ENCODE results near the gene ADRM1. TPM values are rescaled to one million over a fixed set of nuclear protein-coding genes. Genes with fewer than 3 reads are reported as not detected.

The ADRM1 gene
- total and polyA plus RNA-seq, 2 of the 4 experiments (the other 2 are of a cell fraction), result 103 to 149 TPM

DNA sequence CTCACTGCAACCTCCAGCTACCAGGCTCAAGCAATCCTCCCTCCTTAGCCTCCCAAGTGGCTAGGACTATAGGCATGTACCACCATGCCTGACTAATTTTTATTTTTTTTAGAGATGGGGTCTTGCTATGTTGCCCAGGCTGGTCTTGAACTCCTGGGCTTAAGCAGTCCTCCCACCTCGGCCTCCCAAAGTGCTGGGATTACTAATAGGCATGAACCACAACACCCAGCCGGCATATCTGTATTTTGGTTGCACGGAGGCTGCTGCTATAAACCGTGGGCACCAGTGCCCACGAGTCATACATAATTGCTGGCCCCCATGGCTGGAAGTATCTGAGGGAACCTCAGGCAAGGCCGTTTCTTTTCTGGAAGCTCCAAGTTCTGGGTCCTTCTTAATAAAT is 18.3 kb upstream of the ADRM1 start:
- Histone ChIP-seq H3K27ac (ENCODE audit: insufficient read depth, low read length) (no peak overlapping the region), H3K4me3 (ENCODE audit: insufficient read depth, low read depth, low read length) (no peak overlapping the region), H3K4me1 (ENCODE audit: control insufficient read depth, insufficient read depth, low read length) (no peaks in the 10 kb centered on the region), H2BK5ac (ENCODE audit: low read depth, low read length, poor library complexity, severe bottlenecking) (no peak overlapping the region), H3K9me3 (ENCODE audit: control insufficient read depth, insufficient read depth, low read length) (no peaks in the 10 kb centered on the region), H3K18ac (ENCODE audit: low read depth, low read length) (no peak overlapping the region), H4K20me1 (ENCODE audit: insufficient read depth, low read length) (no peaks in the 10 kb centered on the region; the same call in 1 of the 2 replicates), H3K9ac (ENCODE audit: low read depth, low read length) (no peak overlapping the region), H3K4me2 (ENCODE audit: low read depth, low read length) (no peak overlapping the region), H2BK120ac (ENCODE audit: low read depth, low read length) (no peak overlapping the region), H3K14ac (replicated peaks; ENCODE audit: low read depth, low read length) (no peak overlapping the region), H3K23ac (ENCODE audit: low read depth, low read length) (no peak overlapping the region), H3K56ac (ENCODE audit: extremely low read depth, insufficient read depth, low read length) (no peak overlapping the region), H4K91ac (ENCODE audit: insufficient read depth, low read depth, low read length) (no peak overlapping the region), H2AFZ (replicated peaks; ENCODE audit: low read length, poor library complexity) (no peak overlapping the region), H4K5ac (ENCODE audit: low read depth, low read length) (no peak overlapping the region), H3K36me3 (ENCODE audit: control insufficient read depth, insufficient read depth, low read length) (peaks cover 65% of the 10 kb centered on the region), H4K8ac (ENCODE audit: low read depth in 2 of 2, low read length in 2 of 2) (no peak overlapping the region), H3K79me1 (ENCODE audit: low read depth in 1 of 2, low read length in 2 of 2) (no peaks in the 10 kb centered on the region; a peak in 1 of 4 replicates), H3K27me3 (ENCODE audit: control insufficient read depth, insufficient read depth, low read length) (no peaks in the 10 kb centered on the region), H3K9me1 (ENCODE audit: insufficient read depth, low read length) (no peaks in the 10 kb centered on the region; the same call in 1 of the 2 replicates), H2BK15ac (ENCODE audit: low read depth, low read length) (no peak overlapping the region), H3K4ac (ENCODE audit: low read depth, low read length) (no peak overlapping the region), H2AK5ac (ENCODE audit: low read depth, low read length) (no peak overlapping the region), H2AK9ac (replicated peaks; ENCODE audit: low read depth, low read length, poor library complexity) (no peak overlapping the region), H2BK20ac (ENCODE audit: low read depth, low read length) (no peak overlapping the region)
- ChIA-PET POLR2A (ENCODE audit: unreplicated experiment) (no interaction called here), CTCF (interaction anchor here (1.0 kb wide), 1 partner anchor 9 kb away, joined by 3 read pairs; no protein-coding TSS in a partner anchor)
- no peak for ATAC-seq (ENCODE audit: low read depth)
- in situ Hi-C loops (cut with MboI; ENCODE audit: low sequenced_read_pairs), result loop anchor here (25.0 kb wide), 1 partner anchor 328 kb away; no protein-coding TSS in a partner anchor
- no TSS peak for BruUV-seq (replicated peaks)
- WGBS, 2 experiments (ENCODE audit: extremely low coverage in 2 of 2, insufficient read length in 1 of 2), result 81% methylated on average over 4 of the region's 6 CpGs; no CpG with 5 or more reads in 1 of the 2 experiments
- DNase-seq, result no peak
- intact Hi-C loops (cut with micrococcal nuclease), result no loop called here
- TF ChIP-seq MXI1 (IDR thresholded peaks at IDR 0.05; ENCODE audit: borderline replicate concordance, low read depth, low read length) (no peak), SMC3 (IDR thresholded peaks at IDR 0.05; ENCODE audit: low read depth, low read length) (no peak), MAFK (IDR thresholded peaks at IDR 0.05; ENCODE audit: low read depth, low read length) (no peak), RFX5 (IDR thresholded peaks at IDR 0.05; ENCODE audit: low read depth, low read length) (no peak), NFE2L2 (IDR thresholded peaks at IDR 0.05; ENCODE audit: low read depth, low read length) (no peak), CEBPB (IDR thresholded peaks at IDR 0.05; ENCODE audit: low read depth, low read length) (no peak), CHD1 (IDR thresholded peaks at IDR 0.05; ENCODE audit: low read depth, low read length) (no peak)
- TF ChIP-seq, protein P1, sequence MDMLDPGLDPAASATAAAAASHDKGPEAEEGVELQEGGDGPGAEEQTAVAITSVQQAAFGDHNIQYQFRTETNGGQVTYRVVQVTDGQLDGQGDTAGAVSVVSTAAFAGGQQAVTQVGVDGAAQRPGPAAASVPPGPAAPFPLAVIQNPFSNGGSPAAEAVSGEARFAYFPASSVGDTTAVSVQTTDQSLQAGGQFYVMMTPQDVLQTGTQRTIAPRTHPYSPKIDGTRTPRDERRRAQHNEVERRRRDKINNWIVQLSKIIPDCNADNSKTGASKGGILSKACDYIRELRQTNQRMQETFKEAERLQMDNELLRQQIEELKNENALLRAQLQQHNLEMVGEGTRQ (IDR thresholded peaks at IDR 0.05; ENCODE audit: low read depth, low read length), result no peak
- TF ChIP-seq, protein P2, sequence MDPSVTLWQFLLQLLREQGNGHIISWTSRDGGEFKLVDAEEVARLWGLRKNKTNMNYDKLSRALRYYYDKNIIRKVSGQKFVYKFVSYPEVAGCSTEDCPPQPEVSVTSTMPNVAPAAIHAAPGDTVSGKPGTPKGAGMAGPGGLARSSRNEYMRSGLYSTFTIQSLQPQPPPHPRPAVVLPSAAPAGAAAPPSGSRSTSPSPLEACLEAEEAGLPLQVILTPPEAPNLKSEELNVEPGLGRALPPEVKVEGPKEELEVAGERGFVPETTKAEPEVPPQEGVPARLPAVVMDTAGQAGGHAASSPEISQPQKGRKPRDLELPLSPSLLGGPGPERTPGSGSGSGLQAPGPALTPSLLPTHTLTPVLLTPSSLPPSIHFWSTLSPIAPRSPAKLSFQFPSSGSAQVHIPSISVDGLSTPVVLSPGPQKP (IDR thresholded peaks at IDR 0.05; ENCODE audit: borderline replicate concordance, low read depth, low read length), result no peak
- TF ChIP-seq, protein P3, sequence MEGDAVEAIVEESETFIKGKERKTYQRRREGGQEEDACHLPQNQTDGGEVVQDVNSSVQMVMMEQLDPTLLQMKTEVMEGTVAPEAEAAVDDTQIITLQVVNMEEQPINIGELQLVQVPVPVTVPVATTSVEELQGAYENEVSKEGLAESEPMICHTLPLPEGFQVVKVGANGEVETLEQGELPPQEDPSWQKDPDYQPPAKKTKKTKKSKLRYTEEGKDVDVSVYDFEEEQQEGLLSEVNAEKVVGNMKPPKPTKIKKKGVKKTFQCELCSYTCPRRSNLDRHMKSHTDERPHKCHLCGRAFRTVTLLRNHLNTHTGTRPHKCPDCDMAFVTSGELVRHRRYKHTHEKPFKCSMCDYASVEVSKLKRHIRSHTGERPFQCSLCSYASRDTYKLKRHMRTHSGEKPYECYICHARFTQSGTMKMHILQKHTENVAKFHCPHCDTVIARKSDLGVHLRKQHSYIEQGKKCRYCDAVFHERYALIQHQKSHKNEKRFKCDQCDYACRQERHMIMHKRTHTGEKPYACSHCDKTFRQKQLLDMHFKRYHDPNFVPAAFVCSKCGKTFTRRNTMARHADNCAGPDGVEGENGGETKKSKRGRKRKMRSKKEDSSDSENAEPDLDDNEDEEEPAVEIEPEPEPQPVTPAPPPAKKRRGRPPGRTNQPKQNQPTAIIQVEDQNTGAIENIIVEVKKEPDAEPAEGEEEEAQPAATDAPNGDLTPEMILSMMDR (conservative IDR thresholded peaks at IDR 0.05; ENCODE audit: low read depth, low read length), result no peak
- dilution Hi-C loops (cut with HindIII; ENCODE audit: low sequenced_read_pairs, unreplicated experiment), result loop anchor here (25.0 kb wide), 1 partner anchor 103 kb away; the partner anchor contains the start of gene RPS21
